Common myeloid progenitor, CD34-positive (primary cell): ENCODE data around the gene IFT43.
"Not testable (repeated sequence)": the region's sequence is repeated elsewhere in the genome, so short reads cannot be mapped to it uniquely, and the experiment has no call there.

Source experiments
- CTCF ChIA-PET: fragments of 350-600 bp; sonication (Branson Sonifier 250); formaldehyde crosslinking; loops from one replicate; lab custom pipeline; 2021; ENCODE audit warnings: antibody characterized with exemption; lab: Charles Lee
- POLR2A ChIA-PET: fragments of 350-600 bp; sonication (Branson Sonifier 250); formaldehyde crosslinking; loops from one replicate; lab custom pipeline; 2021; ENCODE audit warnings: antibody characterized with exemption; lab: Charles Lee
- DNase-seq, 3 donors: peaks; one replicate each; pipeline versions ENCODE4 v3.0.0 to v3.0.0-alpha.2; 2013
- H3K27ac ChIP-seq, 2 experiments: 1 replicate in 1 of 2; 2 replicates in 1 of 2; pipeline ENCODE4 v1.7.0; 2013; ENCODE audit warnings: inconsistent platforms in 2 of 2, low read length in 2 of 2, mild to moderate bottlenecking in 2 of 2, low read depth in 1 of 2, moderate library complexity in 1 of 2; ENCODE audit not compliant: severe bottlenecking in 2 of 2, insufficient read depth in 1 of 2, poor library complexity in 1 of 2
- H3K27me3 ChIP-seq, 5 experiments: replicated peaks in 2 of 5; 1 replicate in 3 of 5; 2 replicates in 2 of 5; pipeline versions ENCODE4 v1.6.1 to v1.7.0; 2013; ENCODE audit warnings: low read length in 4 of 5, mild to moderate bottlenecking in 2 of 5, moderate library complexity in 2 of 5, inconsistent platforms in 1 of 5; ENCODE audit not compliant: insufficient read depth in 5 of 5, control insufficient read depth in 4 of 5
- H3K36me3 ChIP-seq, 4 experiments: 1 replicate in 2 of 4; 2 replicates in 2 of 4; pipeline versions ENCODE4 v1.6.1 to v1.7.0; 2013; ENCODE audit warnings: low read length in 3 of 4, control low read depth in 1 of 4, mild to moderate bottlenecking in 1 of 4; ENCODE audit not compliant: control insufficient read depth in 4 of 4, insufficient read depth in 4 of 4
- H3K4me1 ChIP-seq, 4 experiments: 1 replicate in 3 of 4; 2 replicates in 1 of 4; pipeline versions ENCODE4 v1.6.1 to v1.7.1; 2013; ENCODE audit warnings: low read length in 3 of 4, mild to moderate bottlenecking in 3 of 4, control low read depth in 1 of 4, inconsistent platforms in 1 of 4, moderate library complexity in 1 of 4; ENCODE audit not compliant: control insufficient read depth in 4 of 4, insufficient read depth in 4 of 4; ENCODE audit errors: control extremely low read depth in 1 of 4
- H3K4me3 ChIP-seq, 7 experiments: 1 replicate in 4 of 7; 2 replicates in 3 of 7; pipeline versions ENCODE4 v1.5.1 to v1.7.0; 2013; ENCODE audit warnings: mild to moderate bottlenecking in 7 of 7, low read length in 6 of 7, moderate library complexity in 6 of 7, inconsistent platforms in 2 of 7, low read depth in 2 of 7, control low read depth in 1 of 7; ENCODE audit not compliant: insufficient read depth in 4 of 7, control insufficient read depth in 1 of 7; ENCODE audit errors: extremely low read depth in 1 of 7
- H3K9me3 ChIP-seq, 5 experiments: 1 replicate in 4 of 5; 2 replicates in 1 of 5; pipeline versions ENCODE4 v1.6.1 to v1.7.1; 2013; ENCODE audit warnings: low read length in 4 of 5, mild to moderate bottlenecking in 2 of 5, inconsistent platforms in 1 of 5, low read depth in 1 of 5, moderate library complexity in 1 of 5; ENCODE audit not compliant: control insufficient read depth in 4 of 5, insufficient read depth in 2 of 5; ENCODE audit errors: control extremely low read depth in 1 of 5
- WGBS: methylation state at CpG from one replicate; pipeline ENCODE4 v1.1.5; 2013; ENCODE audit not compliant: insufficient coverage; 5-methylcytosine and 5-hydroxymethylcytosine counted together

IFT43 gene

DNA sequence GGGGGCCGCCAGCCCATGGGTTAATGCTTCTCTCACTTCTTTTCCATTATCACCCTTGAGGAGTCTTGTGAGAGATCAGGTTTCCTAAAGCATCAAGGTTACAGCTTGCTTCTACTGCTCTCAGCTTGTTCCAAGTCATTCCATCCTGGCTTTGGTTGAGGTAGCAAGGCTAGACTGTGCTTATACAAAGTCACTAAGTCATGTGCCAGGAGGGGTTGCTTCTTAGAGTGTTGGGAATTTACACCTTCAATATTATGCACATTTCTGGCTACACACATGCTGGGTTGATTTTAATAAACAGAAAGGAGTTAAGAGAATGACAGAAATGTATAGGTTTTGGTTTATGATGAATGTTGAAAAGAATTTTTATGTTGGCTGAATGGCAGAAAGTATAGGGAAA lies 21.8 kb downstream of the IFT43 start:
- no peak overlapping the region for H3K4me3 ChIP-seq
- peaks cover 3 to 32% (median 17%) of the 10 kb centered on the region in 4 experiments for H3K36me3 ChIP-seq
- H3K9me3 ChIP-seq = peaks cover 0 to 16% (median 3%) of the 10 kb centered on the region in 5 experiments
- 100% methylated on average over 1 of the region's 1 CpG for WGBS
- ChIA-PET POLR2A (no interaction called here), CTCF (interaction anchor here (1.4 kb wide), 1 partner anchor 43 kb away, joined by 3 read pairs; no protein-coding TSS in a partner anchor)
- H3K4me1 ChIP-seq = no peaks in the 10 kb centered on the region
- H3K27ac ChIP-seq = no peak overlapping the region
- DNase-seq = no peak
- H3K27me3 ChIP-seq = no peaks in the 10 kb centered on the region

DNA sequence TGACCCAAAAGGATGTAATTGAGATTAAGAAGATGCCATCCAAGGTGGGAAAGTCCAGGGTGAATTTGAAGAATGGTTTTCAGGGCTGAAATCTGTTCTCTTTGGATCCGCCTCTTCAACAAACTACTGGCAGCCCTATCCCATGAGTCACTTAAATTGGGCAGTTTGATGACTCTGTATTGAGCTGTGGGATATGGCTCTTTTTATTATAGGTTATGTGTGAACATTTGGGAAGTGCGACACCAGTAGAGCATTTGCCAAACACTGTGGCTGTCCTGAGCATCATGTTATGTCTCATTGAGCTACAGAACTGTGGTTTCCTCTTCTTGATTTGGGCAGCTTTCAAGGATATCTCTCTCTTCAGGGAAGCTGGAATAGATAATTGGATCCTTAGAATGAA lies 22.3 kb downstream of the IFT43 start:
- POLR2A ChIA-PET = no interaction called here
- Histone ChIP-seq H3K36me3 (peaks cover 3 to 34% (median 18%) of the 10 kb centered on the region in 4 experiments), H3K4me3 (no peak overlapping the region), H3K9me3 (peaks cover 0 to 16% (median 3%) of the 10 kb centered on the region in 5 experiments), H3K27ac (no peak overlapping the region), H3K27me3 (no peaks in the 10 kb centered on the region), H3K4me1 (no peaks in the 10 kb centered on the region)
- CTCF ChIA-PET = no interaction called here
- WGBS = 100% methylated on average over 2 of the region's 2 CpGs
- no peak for DNase-seq

DNA sequence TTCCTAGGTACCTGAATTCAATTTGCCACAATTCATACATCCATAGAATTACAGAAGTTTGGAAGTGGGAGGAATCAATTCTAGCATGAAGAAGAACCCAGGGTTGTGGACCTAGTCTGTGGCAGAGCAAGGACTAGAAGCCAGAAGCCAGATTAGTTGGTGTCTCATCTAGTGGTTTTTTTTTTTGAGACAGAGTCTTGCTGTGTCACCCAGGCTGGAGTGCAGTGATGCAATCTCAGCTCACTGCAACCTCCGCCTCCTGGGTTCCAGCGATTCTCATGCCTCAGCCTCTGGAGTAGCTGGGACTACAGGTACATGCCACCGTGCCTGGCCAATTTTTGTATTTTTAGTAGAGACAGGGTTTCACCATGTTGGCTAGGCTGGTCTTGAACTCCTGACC lies 24.1 kb downstream of the IFT43 start:
- DNase-seq, H3K4me1 ChIP-seq, H3K27ac ChIP-seq, H3K27me3 ChIP-seq, H3K4me3 ChIP-seq, POLR2A ChIA-PET, H3K9me3 ChIP-seq: not testable (repeated sequence)
- H3K36me3 ChIP-seq = peaks cover 3 to 36% (median 25%) of the 10 kb centered on the region in 4 experiments
- 95% methylated on average over 3 of the region's 3 CpGs for WGBS
- CTCF ChIA-PET = interaction anchor here (1.2 kb wide), 1 partner anchor 30 kb away, joined by 3 read pairs; no protein-coding TSS in a partner anchor

DNA sequence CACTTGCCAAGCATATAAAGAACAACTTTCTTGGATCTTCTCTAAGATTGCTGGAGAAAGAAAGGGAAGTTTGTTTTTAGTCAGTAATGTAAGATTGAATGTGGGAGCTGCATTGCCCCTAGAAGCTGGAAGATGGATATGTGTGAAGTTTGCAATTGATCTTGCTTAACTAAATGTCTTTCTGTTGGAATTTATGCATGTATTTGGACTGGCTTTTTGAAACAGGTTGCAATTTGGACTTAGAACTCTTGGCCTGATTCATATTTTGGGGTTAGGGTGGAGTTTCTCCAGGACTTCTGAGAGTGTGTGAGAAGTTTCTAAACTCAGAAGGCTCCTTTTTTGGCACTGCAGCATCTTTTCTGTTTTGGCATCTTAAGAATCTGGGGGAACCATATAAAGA lies 26.4 kb downstream of the IFT43 start:
- CTCF ChIA-PET = no interaction called here
- DNase-seq = no peak
- Histone ChIP-seq H3K27ac (no peak overlapping the region), H3K27me3 (no peaks in the 10 kb centered on the region), H3K9me3 (peaks cover 0 to 1% (median 0%) of the 10 kb centered on the region in 5 experiments), H3K4me3 (no peak overlapping the region), H3K36me3 (peaks cover 3 to 27% (median 13%) of the 10 kb centered on the region in 4 experiments), H3K4me1 (no peaks in the 10 kb centered on the region)
- POLR2A ChIA-PET = no interaction called here

- H3K4me3 ChIP-seq = no peak overlapping the region
- no peak for DNase-seq
- 99% methylated on average over 9 of the region's 9 CpGs for WGBS
- no peaks in the 10 kb centered on the region for H3K4me1 ChIP-seq
- H3K27me3 ChIP-seq = no peaks in the 10 kb centered on the region
- H3K27ac ChIP-seq = no peak overlapping the region
- POLR2A ChIA-PET = no interaction called here
- CTCF ChIA-PET = no interaction called here
- H3K9me3 ChIP-seq = peaks cover 0 to 3% (median 0%) of the 10 kb centered on the region in 5 experiments
- H3K36me3 ChIP-seq = peaks cover 3 to 24% (median 14%) of the 10 kb centered on the region in 4 experiments
These were observed 26.8 kb downstream of the IFT43 start for GRCh38 chr14:76012354-76012753.

GRCh38 chr14:76015191-76015590 lies 29.6 kb downstream of the IFT43 start:
- H3K4me3 ChIP-seq = no peak overlapping the region
- H3K27ac ChIP-seq = no peak overlapping the region
- no peaks in the 10 kb centered on the region for H3K27me3 ChIP-seq
- H3K36me3 ChIP-seq = peaks cover 3 to 36% (median 14%) of the 10 kb centered on the region in 4 experiments
- no CpG with 5 or more reads among the region's 1 CpG for WGBS
- peaks cover 0 to 13% (median 1%) of the 10 kb centered on the region in 5 experiments for H3K9me3 ChIP-seq
- CTCF ChIA-PET = interaction anchor here (0.7 to 1.0 kb wide), 2 partner anchors 14 to 36 kb away, joined by 3 read pairs; no protein-coding TSS in a partner anchor
- no peak for DNase-seq
- POLR2A ChIA-PET = no interaction called here
- H3K4me1 ChIP-seq = no peaks in the 10 kb centered on the region

GRCh38 chr14:76015668-76016067 lies 30.1 kb downstream of the IFT43 start:
- H3K27ac ChIP-seq = no peak overlapping the region
- ChIA-PET CTCF (interaction anchor here (0.7 to 1.0 kb wide), 2 partner anchors 15 to 36 kb away, joined by 3 read pairs; no protein-coding TSS in a partner anchor), POLR2A (no interaction called here)
- no peak overlapping the region for H3K4me3 ChIP-seq
- peaks cover 0 to 16% (median 3%) of the 10 kb centered on the region in 5 experiments for H3K9me3 ChIP-seq
- H3K4me1 ChIP-seq = no peaks in the 10 kb centered on the region
- WGBS = 88% methylated on average over 1 of the region's 1 CpG
- no peaks in the 10 kb centered on the region for H3K27me3 ChIP-seq
- H3K36me3 ChIP-seq = peaks cover 3 to 40% (median 16%) of the 10 kb centered on the region in 4 experiments
- DNase-seq = no peak
